A204.1 (cell line): ENCODE measurements around the gene TMEM255B.
"Not testable (repeated sequence)": the region's sequence is repeated elsewhere in the genome, so short reads cannot be mapped to it uniquely, and the experiment has no call there.

Experiments used
- FAIRE-seq: peaks from 2 replicates; lab custom pipeline; 2012; peaks lifted over from hg19 to GRCh38; lab: Jason Lieb, UNC

TMEM255B gene

DNA sequence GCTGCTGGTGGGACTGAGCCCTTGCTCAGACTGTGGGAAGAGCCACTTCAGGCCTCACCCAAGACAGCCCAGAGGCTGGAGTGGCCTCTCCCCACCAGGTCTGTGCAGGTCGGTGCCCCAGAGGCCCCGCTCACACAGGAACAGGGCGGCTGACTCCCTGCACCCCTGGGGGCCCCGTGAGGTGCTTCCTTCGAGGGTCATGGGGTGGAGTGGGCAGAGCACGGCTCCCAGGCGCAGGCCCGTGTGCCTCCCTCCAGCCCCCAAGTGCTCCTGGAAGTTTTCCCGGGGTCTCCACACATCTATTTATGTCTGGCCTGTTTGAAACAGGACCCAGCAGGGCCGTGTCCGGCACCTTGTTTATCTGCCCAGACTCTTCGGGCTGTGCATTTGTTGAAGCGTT is 9.5 kb upstream of the TMEM255B start:
- no peak for FAIRE-seq

DNA sequence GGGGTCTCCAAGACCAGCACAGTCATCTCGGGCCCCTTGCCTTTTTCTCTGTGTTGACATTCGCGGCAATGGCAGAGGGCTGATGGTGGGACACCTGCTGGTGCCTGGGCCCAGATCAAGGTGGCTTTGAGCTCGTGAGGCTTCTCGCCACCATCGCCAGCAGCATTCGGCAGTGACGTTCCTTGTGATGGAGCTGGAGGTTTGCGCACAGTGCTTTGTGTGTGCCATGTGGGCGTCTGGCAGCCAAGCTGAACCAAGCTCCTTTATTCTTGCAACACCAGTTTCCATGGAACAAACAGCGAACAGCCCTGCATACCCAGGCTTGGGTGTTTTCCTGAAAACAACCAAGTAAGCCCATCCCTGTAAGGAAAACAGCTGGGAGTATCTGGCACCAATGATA is 9.1 kb upstream of the TMEM255B start:
- FAIRE-seq, result no peak

GRCh38 chr13:113750554-113751399 is 8.2 kb upstream of the TMEM255B start:
- FAIRE-seq, result no peak

GRCh38 chr13:113751491-113751890 is 7.5 kb upstream of the TMEM255B start:
- no peak for FAIRE-seq

GRCh38 chr13:113752211-113752986 is 6.6 kb upstream of the TMEM255B start:
- FAIRE-seq, result not testable (repeated sequence)

GRCh38 chr13:113753171-113753570 is 5.9 kb upstream of the TMEM255B start:
- no peak for FAIRE-seq

DNA sequence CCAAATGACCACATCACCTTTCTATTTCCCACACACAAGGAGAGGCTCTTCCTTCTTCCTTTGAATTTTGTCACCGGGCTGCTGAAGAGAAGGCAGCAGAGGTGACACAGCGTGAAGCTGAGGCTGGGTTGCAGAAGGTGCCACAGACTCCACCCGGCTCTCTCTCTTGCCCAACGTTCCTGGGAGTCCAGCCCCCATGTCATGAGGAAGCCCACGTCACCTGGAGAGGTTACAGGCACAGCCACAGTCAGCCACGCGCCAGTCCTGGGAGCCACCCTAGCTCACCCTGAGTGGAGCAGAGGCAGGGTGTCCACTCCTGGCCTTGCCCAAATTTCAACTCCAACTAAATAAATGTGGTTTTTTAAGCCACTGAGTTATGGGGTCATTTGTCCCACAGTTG is 4.8 kb upstream of the TMEM255B start:
- FAIRE-seq, result no peak

GRCh38 chr13:113754691-113755090 is 4.3 kb upstream of the TMEM255B start:
- no peak for FAIRE-seq

- FAIRE-seq, result no peak
Measured at GRCh38 chr13:113756441-113757097, 2.5 kb upstream of the TMEM255B start.

DNA sequence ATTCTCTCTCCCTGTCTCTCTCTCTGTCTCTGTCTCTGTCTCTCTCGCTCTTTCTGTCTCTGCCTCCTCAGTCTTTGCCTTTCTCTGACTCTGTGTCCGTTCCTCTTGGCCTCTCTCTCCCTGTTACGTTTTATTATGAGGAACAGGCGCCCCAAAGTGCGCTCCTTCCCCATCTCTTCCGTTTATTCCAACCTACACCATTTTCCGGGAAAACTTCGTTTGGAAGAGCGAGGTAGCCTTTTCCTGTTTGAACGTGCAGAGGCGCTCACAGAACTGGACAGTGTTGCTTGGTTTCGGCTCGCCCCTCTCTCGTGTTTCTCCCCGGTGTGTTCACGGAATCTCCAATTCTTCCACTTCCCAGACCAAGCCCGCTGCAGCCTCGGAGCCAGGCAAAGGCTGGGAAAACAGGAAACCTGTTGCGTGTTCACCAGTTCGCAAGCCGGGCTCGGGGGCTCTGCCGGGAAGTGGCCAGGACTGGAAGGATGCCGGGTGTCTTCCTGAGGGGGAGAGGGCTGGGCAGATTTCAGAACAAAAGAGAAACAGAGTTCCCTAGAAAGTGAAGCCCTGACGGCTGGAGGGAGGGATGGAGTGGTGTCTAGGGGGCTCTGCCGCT is 605 bp downstream of the TMEM255B start:
- FAIRE-seq, result no peak

DNA sequence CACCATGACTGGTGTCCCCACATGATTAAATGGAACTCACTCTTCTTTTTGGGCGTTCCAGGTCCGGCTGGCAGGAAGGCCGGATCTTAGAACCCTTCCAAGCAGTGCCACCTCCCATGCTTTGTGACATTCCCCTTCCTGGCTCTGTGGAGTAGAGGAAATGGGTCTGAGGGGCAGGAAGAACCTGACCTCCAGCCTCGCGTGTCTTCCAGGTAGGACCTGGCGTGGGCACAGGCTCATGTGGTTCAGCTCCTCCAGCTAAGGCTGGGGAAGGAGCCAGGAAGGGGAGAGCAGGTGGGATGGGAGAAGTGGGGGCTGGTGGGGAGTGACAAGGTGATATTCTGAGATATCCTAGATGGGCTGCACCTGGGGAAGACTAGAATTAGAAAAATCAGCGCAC is 2.1 kb downstream of the TMEM255B start:
- no peak for FAIRE-seq

DNA sequence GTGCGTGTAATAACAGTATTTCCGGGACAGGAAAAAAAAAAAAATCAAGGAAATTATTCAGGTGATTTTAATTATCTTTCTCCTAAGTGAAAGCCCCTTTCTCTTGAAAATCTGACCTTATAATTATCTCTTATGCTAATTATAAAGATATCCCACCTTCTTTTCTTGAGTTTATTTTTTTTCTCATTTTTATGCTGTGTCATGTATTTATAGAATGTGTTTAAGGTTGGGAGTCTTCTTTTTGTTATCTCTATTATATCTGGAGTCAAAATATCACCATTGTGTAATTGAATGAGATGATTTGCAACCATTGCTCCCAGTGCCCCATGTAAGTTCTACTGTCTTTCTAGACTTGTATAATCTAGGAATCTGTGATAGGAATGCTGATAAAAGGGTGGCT is 3.0 kb downstream of the TMEM255B start:
- no peak for FAIRE-seq

GRCh38 chr13:113762538-113762937 is 3.5 kb downstream of the TMEM255B start:
- no peak for FAIRE-seq

- no peak for FAIRE-seq
Measured at GRCh38 chr13:113763254-113763653, 4.2 kb downstream of the TMEM255B start.

- FAIRE-seq, result no peak
Measured at GRCh38 chr13:113763961-113764792, 5.2 kb downstream of the TMEM255B start.

GRCh38 chr13:113764793-113765563 is 6.0 kb downstream of the TMEM255B start:
- no peak for FAIRE-seq

GRCh38 chr13:113765564-113765910 is 6.5 kb downstream of the TMEM255B start:
- no peak for FAIRE-seq

DNA sequence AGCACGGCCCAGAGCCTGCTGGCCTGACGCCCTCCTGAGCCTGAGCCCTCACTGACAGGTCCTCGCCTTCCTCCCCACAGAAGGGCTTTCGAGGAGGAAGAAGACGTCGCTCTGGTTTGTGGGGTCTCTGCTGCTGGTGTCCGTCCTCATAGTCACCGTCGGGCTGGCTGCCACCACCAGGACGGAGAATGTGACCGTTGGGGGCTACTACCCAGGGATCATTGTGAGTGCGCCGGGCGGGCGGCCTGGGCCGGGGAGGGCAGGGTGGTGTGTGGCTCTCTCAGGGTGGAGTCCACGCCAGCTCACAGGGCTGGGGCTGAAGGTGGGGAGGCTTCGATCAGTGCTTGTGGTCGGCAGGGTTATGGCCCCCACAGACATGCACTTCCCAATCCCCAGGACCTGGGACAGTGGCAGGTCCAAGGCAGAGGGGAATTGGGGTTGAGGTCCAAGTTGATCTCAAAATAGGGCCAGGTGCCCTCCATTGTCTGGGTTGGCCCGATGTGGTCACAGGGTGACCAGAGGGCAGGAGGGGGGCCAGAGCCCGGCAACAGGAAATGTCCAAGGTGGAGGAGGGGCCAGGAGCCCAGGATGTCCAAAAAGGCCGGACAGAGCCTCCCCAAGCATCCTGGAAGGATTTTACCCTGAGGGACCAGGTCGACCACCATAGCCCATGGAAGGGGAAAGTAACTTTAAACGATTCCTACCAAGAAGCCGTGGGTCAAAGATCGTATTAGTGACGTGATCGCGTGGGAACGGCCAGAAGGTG is 7.2 kb downstream of the TMEM255B start:
- no peak for FAIRE-seq

DNA sequence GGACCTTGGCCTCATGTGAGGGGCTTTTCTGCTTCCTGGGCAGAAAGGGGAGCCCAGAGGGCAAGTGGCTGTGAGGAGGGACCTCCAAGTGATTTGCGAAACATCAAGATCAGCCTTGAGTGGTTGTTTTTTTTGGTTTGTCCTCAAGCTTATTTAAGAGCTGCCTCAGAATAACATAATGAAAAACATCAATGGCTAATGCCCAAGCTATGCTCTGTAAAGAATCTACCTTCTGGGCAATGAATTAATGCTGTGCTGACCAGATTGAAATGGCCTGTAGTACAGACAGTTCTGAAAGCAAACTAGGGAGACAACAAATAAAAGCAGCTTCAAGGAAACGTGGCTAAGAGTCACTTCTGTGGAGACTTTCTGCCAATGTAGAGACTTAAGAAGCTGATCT is 8.3 kb downstream of the TMEM255B start:
- FAIRE-seq, result no peak
